Sciatic nerve (tissue), 2 donors: Measurements from ENCODE around the gene MYPN. TPM values are rescaled to one million over a fixed set of nuclear protein-coding genes. Genes with fewer than 3 reads are reported as not detected.
A peak's percentile ranks its signal among the peaks of the same experiment; 100 is the strongest.

ENCODE experiments used
- ATAC-seq: fragments of 200-7000 bp; cut with Tn5 transposase; one replicate; pipeline ENCODE4 v1.9.1; 2020; ENCODE audit warnings: mild to moderate bottlenecking, moderate library complexity
- DNase-seq: peaks from one replicate; pipeline ENCODE4 v3.0.0-alpha.2; 2020; ENCODE audit warnings: low spot score
- intact Hi-C: fragments of 100-400 bp; cut with DNase I; formaldehyde crosslinking; loops from one replicate; pipeline ENCODE4 v1.14.2; 2022
- total RNA-seq: library from RNA; stranded (reverse); fragmentation: NEBNext Ultra II Directional; extraction: Animal tissue kit (Norgen Biotek cat#: 25700); gene quantifications from one replicate; pipeline ENCODE4 v1.2.1, GENCODE V29; 2021
- donor health status: DM: no; HTN: no; CAD: no.
- donor health status: DM: no; HTN: no; CAD: no.

Gene MYPN
- total RNA-seq, 1 donor from 2014 or later = 0.13 TPM

- intact Hi-C loops = loop anchor here (10.0 kb wide), 1 partner anchor 66 kb away; no protein-coding TSS in a partner anchor
- ATAC-seq (no peak), DNase-seq (no peak)
Measured at GRCh38 chr10:68088740-68089139, 20.5 kb upstream of the MYPN start.

- no peak for DNase-seq
- intact Hi-C loops = no loop called here
- ATAC-seq = no peak
Measured at GRCh38 chr10:68090586-68090985, 18.7 kb upstream of the MYPN start.

- no peak for DNase-seq
- ATAC-seq = no peak
- intact Hi-C loops = no loop called here
Measured at GRCh38 chr10:68092512-68092911, 16.8 kb upstream of the MYPN start.

GRCh38 chr10:68095153-68095552, 14.1 kb upstream of the MYPN start:
- intact Hi-C loops = no loop called here
- ATAC-seq = no peak
- DNase-seq = no peak

GRCh38 chr10:68096913-68097516, 12.3 kb upstream of the MYPN start:
- ATAC-seq (peak; percentile 26), DNase-seq (no peak)
- intact Hi-C loops = no loop called here

- intact Hi-C loops = no loop called here
- no peak for ATAC-seq
- no peak for DNase-seq
Measured at GRCh38 chr10:68099736-68100135, 9.6 kb upstream of the MYPN start.

GRCh38 chr10:68101066-68101465, 8.2 kb upstream of the MYPN start:
- ATAC-seq (no peak), DNase-seq (no peak)
- intact Hi-C loops = no loop called here

- DNase-seq (no peak), ATAC-seq (no peak)
- intact Hi-C loops = no loop called here
Measured at GRCh38 chr10:68103261-68103878, 5.9 kb upstream of the MYPN start.

GRCh38 chr10:68103901-68104300, 5.4 kb upstream of the MYPN start:
- intact Hi-C loops = no loop called here
- ATAC-seq (no peak), DNase-seq (no peak)

- DNase-seq (no peak), ATAC-seq (no peak)
- intact Hi-C loops = no loop called here
Measured at GRCh38 chr10:68105820-68106219, 3.5 kb upstream of the MYPN start.

GRCh38 chr10:68106656-68107055, 2.6 kb upstream of the MYPN start:
- no peak for ATAC-seq

GRCh38 chr10:68107651-68108050, 1.6 kb upstream of the MYPN start:
- ATAC-seq = no peak
- intact Hi-C loops = no loop called here
- DNase-seq = no peak

More at GRCh38 chr10:68106656-68107055, 2.6 kb upstream of the MYPN start:
- intact Hi-C loops = no loop called here
- DNase-seq = no peak

GRCh38 chr10:68108051-68108450, 1.2 kb upstream of the MYPN start:
- no peak for ATAC-seq
- DNase-seq = no peak
- intact Hi-C loops = no loop called here

GRCh38 chr10:68108653-68109052, 635 bp upstream of the MYPN start:
- ATAC-seq (no peak), DNase-seq (no peak)
- intact Hi-C loops = no loop called here

- ATAC-seq (no peak), DNase-seq (no peak)
- intact Hi-C loops = no loop called here
Measured at GRCh38 chr10:68110027-68110426, 739 bp downstream of the MYPN start.

GRCh38 chr10:68111584-68111983, 2.3 kb downstream of the MYPN start:
- no peak for ATAC-seq
- no peak for DNase-seq
- intact Hi-C loops = no loop called here

- ATAC-seq = no peak
- no peak for DNase-seq
- intact Hi-C loops = no loop called here
Measured at GRCh38 chr10:68112837-68113236, 3.5 kb downstream of the MYPN start.

GRCh38 chr10:68118657-68119056, 9.4 kb downstream of the MYPN start:
- DNase-seq (no peak), ATAC-seq (no peak)
- intact Hi-C loops = no loop called here

GRCh38 chr10:68121020-68121743, 11.9 kb downstream of the MYPN start:
- ATAC-seq (peak; percentile 70), DNase-seq (no peak)
- intact Hi-C loops = no loop called here

- intact Hi-C loops = no loop called here
- peak; percentile 82 for ATAC-seq
- no peak for DNase-seq
Measured at GRCh38 chr10:68121852-68122251, 12.6 kb downstream of the MYPN start.
